Left ventricle myocardium inferior (tissue), 1 donor: ENCODE data around the gene HSD17B3. TPM values are rescaled to one million over a fixed set of nuclear protein-coding genes. Genes with fewer than 3 reads are reported as not detected.
"Not testable (repeated sequence)": the region's sequence is repeated elsewhere in the genome, so short reads cannot be mapped to it uniquely, and the experiment has no call there.

Source experiments
- DNase-seq: peaks from one replicate; pipeline ENCODE4 v3.0.0-alpha.2; 2020
- H3K27ac ChIP-seq: fragments of 200-600 bp; replicated peaks from 2 replicates; pipeline ENCODE4 v1.8.0; 2021
- H3K27me3 ChIP-seq: fragments of 200-600 bp; 2 replicates; pipeline ENCODE4 v1.8.0; 2021; ENCODE audit warnings: low read depth
- H3K36me3 ChIP-seq: fragments of 200-600 bp; 2 replicates; pipeline ENCODE4 v1.8.0; 2021
- H3K4me1 ChIP-seq: fragments of 200-600 bp; 2 replicates; pipeline ENCODE4 v1.8.0; 2021
- H3K4me3 ChIP-seq: fragments of 200-600 bp; 2 replicates; pipeline ENCODE4 v1.8.0; 2021; ENCODE audit warnings: mild to moderate bottlenecking, moderate library complexity
- H3K9me3 ChIP-seq: fragments of 200-600 bp; replicated peaks from 2 replicates; pipeline ENCODE4 v1.8.0; 2021
- intact Hi-C: fragments of 100-400 bp; cut with micrococcal nuclease; formaldehyde crosslinking; loops from one replicate; pipeline ENCODE4 v1.11.0; 2022
- total RNA-seq: library from RNA; stranded (reverse); fragmentation: NEBNext Ultra II Directional; extraction: Animal tissue kit (Norgen Biotek cat#: 25700); gene quantifications from one replicate; pipeline ENCODE4 v1.2.1, GENCODE V29; 2021
- TF ChIP-seq, protein P1 (sequence below): fragments of 200-600 bp; IDR thresholded peaks from 2 replicates; pipeline ENCODE4 v1.8.0; 2021; ENCODE audit warnings: antibody characterized with exemption, mild to moderate bottlenecking, borderline replicate concordance
- donor health status: DM: no; HTN: yes; CAD: no; lungs with severe emphysema.

Gene HSD17B3
- total RNA-seq, 1 donor from 2014 or later = 1.4 TPM

DNA sequence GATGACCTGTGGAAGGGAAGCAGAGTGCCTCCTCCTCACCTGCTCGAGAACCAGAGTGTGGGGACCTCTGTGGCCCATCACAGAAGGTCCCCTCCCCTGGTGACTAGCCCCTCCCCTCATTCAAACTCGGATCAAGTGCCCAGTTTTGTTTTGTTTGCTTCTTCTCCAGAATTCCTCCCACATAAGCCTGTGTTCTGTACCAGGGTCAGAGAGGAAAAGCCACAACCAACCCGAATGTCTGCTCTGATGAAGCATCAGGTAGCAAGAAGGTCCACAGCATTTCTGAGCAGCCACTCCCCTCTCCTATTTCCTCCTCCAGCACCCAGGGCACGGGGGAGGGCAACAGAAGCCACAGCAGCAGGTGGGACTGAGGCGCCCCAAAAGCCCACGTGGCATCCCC is 58.2 kb downstream of the HSD17B3 start:
- intact Hi-C loops = no loop called here
- Histone ChIP-seq H3K4me1 (no peaks in the 10 kb centered on the region), H3K4me3 (no peak overlapping the region), H3K27ac (no peak overlapping the region), H3K27me3 (no peaks in the 10 kb centered on the region), H3K36me3 (no peaks in the 10 kb centered on the region), H3K9me3 (no peaks in the 10 kb centered on the region)
- TF ChIP-seq, protein P1, sequence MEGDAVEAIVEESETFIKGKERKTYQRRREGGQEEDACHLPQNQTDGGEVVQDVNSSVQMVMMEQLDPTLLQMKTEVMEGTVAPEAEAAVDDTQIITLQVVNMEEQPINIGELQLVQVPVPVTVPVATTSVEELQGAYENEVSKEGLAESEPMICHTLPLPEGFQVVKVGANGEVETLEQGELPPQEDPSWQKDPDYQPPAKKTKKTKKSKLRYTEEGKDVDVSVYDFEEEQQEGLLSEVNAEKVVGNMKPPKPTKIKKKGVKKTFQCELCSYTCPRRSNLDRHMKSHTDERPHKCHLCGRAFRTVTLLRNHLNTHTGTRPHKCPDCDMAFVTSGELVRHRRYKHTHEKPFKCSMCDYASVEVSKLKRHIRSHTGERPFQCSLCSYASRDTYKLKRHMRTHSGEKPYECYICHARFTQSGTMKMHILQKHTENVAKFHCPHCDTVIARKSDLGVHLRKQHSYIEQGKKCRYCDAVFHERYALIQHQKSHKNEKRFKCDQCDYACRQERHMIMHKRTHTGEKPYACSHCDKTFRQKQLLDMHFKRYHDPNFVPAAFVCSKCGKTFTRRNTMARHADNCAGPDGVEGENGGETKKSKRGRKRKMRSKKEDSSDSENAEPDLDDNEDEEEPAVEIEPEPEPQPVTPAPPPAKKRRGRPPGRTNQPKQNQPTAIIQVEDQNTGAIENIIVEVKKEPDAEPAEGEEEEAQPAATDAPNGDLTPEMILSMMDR = no peak
- DNase-seq = no peak

DNA sequence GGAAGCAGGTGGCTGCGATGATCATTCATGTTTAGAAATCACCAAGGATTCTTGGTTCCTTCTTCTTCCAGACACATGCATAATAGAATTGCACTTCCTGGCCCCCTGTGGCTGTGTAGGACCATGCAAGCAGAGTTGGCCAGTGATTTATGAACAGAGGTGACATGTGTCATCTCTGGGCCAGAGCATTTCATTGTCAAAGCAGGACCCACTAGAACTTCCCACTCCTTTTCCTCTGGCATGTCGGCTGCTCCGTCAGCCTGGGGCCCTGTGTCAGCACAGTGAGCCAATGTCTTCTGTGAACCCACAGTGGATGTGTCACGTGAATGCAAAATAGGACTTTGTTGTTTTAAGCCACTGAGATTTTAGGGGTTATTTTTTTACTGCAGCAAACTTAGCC is 59.2 kb downstream of the HSD17B3 start:
- Histone ChIP-seq H3K4me1 (peaks cover under 1% of the 10 kb centered on the region), H3K27ac (no peak overlapping the region), H3K9me3 (no peaks in the 10 kb centered on the region), H3K4me3 (no peak overlapping the region), H3K27me3 (no peaks in the 10 kb centered on the region), H3K36me3 (no peaks in the 10 kb centered on the region)
- DNase-seq = no peak
- intact Hi-C loops = no loop called here
- TF ChIP-seq, protein P1 = no peak

DNA sequence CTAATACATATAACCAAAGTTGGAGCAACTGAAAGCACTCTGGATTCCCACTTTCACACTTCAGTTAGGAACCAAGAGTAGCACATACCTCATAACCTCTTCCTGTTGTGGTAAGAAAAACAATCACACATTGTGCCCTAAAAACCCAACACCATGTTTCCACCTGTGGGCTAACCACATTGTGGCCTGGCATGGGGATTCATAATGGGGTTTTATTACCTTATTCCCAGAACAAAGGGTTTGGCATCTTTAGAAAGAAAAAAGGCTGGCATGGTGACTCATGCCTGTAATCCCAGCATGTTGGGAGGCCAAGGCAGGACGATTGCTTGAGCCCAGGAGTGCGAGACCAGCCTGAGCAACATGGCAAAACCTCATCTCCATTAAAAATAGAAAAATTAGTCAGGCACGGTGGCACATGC is 60.6 kb downstream of the HSD17B3 start:
- Histone ChIP-seq H3K9me3 (no peaks in the 10 kb centered on the region), H3K4me3 (no peak overlapping the region), H3K4me1 (peaks cover 12% of the 10 kb centered on the region), H3K27me3 (no peaks in the 10 kb centered on the region), H3K36me3 (no peaks in the 10 kb centered on the region), H3K27ac (no peak overlapping the region)
- intact Hi-C loops = no loop called here
- TF ChIP-seq, protein P1 = no peak
- DNase-seq = no peak

DNA sequence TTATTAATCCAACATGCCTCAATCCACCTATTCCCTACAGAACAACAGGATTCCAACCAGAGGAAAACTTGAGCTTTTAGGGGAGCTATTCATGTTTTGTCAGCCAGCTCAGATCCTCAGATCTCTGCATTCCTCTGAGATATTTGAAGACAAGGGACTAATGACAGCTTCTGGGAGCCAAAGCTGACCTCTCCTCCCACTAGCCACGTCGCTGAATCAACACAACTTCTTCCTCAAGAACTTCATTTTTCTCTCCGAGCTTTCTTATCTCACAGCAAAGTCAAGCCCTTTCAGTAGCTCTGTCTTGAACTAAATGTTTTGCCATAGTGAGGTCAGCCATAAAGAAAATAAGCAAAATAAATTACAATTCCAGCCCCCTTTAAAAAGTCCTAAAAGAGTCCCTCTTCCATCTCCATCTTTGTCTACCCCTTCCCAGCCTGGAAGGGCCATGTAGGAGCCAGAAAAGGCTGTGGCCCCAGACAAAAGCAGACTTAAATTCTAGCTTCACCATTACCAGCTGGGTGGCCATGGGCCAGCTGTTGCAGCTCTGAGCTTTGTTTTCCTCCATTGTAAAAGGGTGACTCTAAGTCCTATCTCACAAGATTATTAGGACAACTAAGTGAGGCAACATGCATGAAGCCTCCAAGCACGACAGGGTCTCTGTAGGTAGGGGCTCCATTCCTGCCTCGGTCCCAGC is 65.0 kb downstream of the HSD17B3 start:
- intact Hi-C loops = no loop called here
- peak; percentile 47 for DNase-seq
- H3K4me1 ChIP-seq = peaks cover 31% of the 10 kb centered on the region
- H3K27ac ChIP-seq = peak overlapping the region; percentile 72
- H3K36me3 ChIP-seq = no peaks in the 10 kb centered on the region
- H3K4me3 ChIP-seq = no peak overlapping the region
- TF ChIP-seq, protein P1 = no peak
- no peaks in the 10 kb centered on the region for H3K9me3 ChIP-seq
- no peaks in the 10 kb centered on the region for H3K27me3 ChIP-seq

DNA sequence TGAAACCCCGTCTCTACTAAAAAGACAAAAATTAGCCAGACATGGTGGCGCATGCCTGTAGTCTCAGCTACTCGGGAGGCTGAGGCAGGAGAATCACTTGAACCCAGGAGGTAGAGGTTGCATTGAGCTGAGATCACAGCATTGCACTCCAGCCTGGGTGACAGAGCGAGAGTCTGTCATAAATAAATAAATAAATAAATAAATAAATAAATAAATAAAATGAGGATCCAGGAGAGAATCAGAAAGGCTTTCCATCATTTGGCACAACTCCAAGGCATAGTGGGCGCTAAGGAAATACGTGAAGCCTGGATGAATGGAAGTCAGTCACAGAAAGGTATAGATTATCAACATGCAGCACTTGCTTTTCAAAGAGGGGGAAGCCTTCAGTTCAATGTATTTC is 65.6 kb downstream of the HSD17B3 start:
- DNase-seq, H3K9me3 ChIP-seq, H3K36me3 ChIP-seq, H3K4me3 ChIP-seq, intact Hi-C loops, H3K27me3 ChIP-seq: not testable (repeated sequence)
- H3K4me1 ChIP-seq = peaks cover 32% of the 10 kb centered on the region
- peak overlapping the region; percentile 72 for H3K27ac ChIP-seq

DNA sequence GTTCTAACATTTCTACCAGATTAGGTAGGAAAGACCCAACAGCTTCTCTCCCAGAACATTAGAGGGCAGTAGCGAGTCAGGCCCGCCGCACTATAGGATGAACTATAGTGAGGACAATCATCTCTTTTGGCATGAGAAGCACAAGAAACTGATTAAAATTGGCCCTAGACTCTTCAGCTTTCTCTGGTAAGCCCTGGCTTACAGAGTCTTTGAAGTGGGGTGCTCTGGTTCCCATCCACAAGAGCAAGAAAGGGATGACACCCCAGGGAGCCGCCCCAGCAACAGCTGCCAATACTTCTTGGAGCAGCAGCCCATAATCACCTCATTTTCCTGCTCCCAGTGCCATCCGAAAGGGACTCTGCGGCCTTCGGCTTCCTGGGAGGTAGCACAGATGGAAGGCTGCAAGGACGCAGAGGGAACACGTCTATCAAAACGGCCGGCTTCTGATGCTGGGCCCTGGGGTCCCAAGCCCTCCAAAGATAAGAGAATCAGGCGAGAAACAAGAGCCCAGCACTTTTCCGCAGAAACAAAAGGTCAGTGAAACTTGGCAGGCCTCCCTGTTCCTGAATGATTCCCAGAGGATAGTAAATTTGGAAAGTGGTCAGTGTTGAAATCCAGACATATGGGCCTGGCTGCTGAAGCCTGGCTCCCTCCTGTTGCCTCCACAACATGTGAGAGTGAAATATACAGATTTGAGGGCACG is 69.3 kb downstream of the HSD17B3 start:
- peak; percentile 68 for DNase-seq
- H3K4me1 ChIP-seq = peaks cover 30% of the 10 kb centered on the region
- H3K4me3 ChIP-seq = peak overlapping the region; percentile 22
- no peaks in the 10 kb centered on the region for H3K36me3 ChIP-seq
- TF ChIP-seq, protein P1 = peak; percentile 95
- peak overlapping the region; percentile 84 for H3K27ac ChIP-seq
- H3K9me3 ChIP-seq = no peaks in the 10 kb centered on the region
- H3K27me3 ChIP-seq = no peaks in the 10 kb centered on the region
- intact Hi-C loops = loop anchor here (5.0 kb wide), 1 partner anchor 85 kb away; no protein-coding TSS in a partner anchor
